Activated CD8-positive, alpha-beta T cell treated with anti-CD3 and anti-CD28 coated beads for 36 hours (primary cell): ENCODE measurements around the gene COL12A1. TPM values are rescaled to one million over a fixed set of nuclear protein-coding genes. Genes with fewer than 3 reads are reported as not detected.

ENCODE experiments used
- ATAC-seq: fragments of 200-7000 bp; cut with Tn5 transposase; one replicate; pipeline ENCODE4 v1.10.0; 2021; ENCODE audit warnings: mild to moderate bottlenecking, moderate library complexity
- CTCF ChIA-PET: fragments of 350-600 bp; sonication (Branson Sonifier 250); formaldehyde crosslinking; loops from one replicate; lab custom pipeline; 2021; ENCODE audit warnings: antibody characterized with exemption; lab: Charles Lee
- POLR2A ChIA-PET: fragments of 350-600 bp; sonication (Branson Sonifier 250); formaldehyde crosslinking; loops from one replicate; lab custom pipeline; 2021; ENCODE audit warnings: antibody characterized with exemption; lab: Charles Lee
- DNase-seq: peaks from one replicate; pipeline ENCODE4 v3.0.0-alpha.2; 2020
- H3K27ac Mint-ChIP-seq: one replicate; pipeline ENCODE4 v1.8.0; 2021; ENCODE audit warnings: mild to moderate bottlenecking, mixed read lengths
- H3K27me3 Mint-ChIP-seq: one replicate; pipeline ENCODE4 v1.8.0; 2021; ENCODE audit warnings: mixed read lengths
- H3K36me3 Mint-ChIP-seq: one replicate; pipeline ENCODE4 v1.8.0; 2021; ENCODE audit warnings: low read depth, mixed read lengths
- H3K4me1 Mint-ChIP-seq: one replicate; pipeline ENCODE4 v1.8.0; 2021; ENCODE audit warnings: low read depth, mixed read lengths
- H3K4me3 Mint-ChIP-seq: one replicate; pipeline ENCODE4 v1.8.0; 2021; ENCODE audit warnings: mild to moderate bottlenecking, moderate library complexity, mixed read lengths
- H3K9me3 Mint-ChIP-seq: one replicate; pipeline ENCODE4 v1.8.0; 2021; ENCODE audit warnings: mixed read lengths
- intact Hi-C: fragments of 100-400 bp; cut with micrococcal nuclease; formaldehyde crosslinking; loops from one replicate; pipeline ENCODE4 v1.10.0; 2022
- total RNA-seq, 2 experiments: library from RNA; stranded (reverse); gene quantifications; one replicate each; pipeline ENCODE4 v1.2.3, GENCODE V29; 2021
- TF ChIP-seq, protein P1 (sequence below): fragments of 200-600 bp; IDR thresholded peaks from one replicate; pipeline ENCODE4 v1.8.0; 2022; ENCODE audit warnings: antibody characterized with exemption, mild to moderate bottlenecking

The COL12A1 gene
- total RNA-seq, 2 experiments from 2014 or later: 0.09 TPM; not detected in 1

DNA sequence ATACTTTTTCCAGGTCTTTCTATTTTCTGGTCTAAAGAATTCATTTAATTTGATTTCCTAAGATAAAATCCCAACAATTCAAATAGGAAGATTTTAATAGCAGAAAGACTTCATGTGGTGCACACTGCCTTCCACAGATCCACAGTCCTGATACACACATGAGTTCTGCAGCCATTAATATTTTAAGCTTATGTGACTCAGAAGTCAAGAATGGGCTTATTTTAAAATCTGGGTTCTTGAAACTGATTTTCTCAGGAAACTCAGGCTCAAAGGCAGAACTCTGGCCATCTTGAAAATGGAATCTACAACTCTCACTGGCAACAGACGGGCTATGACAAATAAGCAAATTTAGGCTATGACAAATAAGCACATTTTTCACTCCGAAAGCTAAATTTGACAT is 88.2 kb downstream of the COL12A1 start:
- Mint-ChIP-seq H3K36me3 (no peaks in the 10 kb centered on the region), H3K27me3 (no peaks in the 10 kb centered on the region), H3K9me3 (no peaks in the 10 kb centered on the region), H3K27ac (no peak overlapping the region), H3K4me1 (no peaks in the 10 kb centered on the region), H3K4me3 (no peak overlapping the region)
- POLR2A ChIA-PET: no interaction called here
- TF ChIP-seq, protein P1, sequence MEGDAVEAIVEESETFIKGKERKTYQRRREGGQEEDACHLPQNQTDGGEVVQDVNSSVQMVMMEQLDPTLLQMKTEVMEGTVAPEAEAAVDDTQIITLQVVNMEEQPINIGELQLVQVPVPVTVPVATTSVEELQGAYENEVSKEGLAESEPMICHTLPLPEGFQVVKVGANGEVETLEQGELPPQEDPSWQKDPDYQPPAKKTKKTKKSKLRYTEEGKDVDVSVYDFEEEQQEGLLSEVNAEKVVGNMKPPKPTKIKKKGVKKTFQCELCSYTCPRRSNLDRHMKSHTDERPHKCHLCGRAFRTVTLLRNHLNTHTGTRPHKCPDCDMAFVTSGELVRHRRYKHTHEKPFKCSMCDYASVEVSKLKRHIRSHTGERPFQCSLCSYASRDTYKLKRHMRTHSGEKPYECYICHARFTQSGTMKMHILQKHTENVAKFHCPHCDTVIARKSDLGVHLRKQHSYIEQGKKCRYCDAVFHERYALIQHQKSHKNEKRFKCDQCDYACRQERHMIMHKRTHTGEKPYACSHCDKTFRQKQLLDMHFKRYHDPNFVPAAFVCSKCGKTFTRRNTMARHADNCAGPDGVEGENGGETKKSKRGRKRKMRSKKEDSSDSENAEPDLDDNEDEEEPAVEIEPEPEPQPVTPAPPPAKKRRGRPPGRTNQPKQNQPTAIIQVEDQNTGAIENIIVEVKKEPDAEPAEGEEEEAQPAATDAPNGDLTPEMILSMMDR: no peak
- intact Hi-C loops: no loop called here
- CTCF ChIA-PET: no interaction called here
- DNase-seq: no peak
- ATAC-seq: no peak

DNA sequence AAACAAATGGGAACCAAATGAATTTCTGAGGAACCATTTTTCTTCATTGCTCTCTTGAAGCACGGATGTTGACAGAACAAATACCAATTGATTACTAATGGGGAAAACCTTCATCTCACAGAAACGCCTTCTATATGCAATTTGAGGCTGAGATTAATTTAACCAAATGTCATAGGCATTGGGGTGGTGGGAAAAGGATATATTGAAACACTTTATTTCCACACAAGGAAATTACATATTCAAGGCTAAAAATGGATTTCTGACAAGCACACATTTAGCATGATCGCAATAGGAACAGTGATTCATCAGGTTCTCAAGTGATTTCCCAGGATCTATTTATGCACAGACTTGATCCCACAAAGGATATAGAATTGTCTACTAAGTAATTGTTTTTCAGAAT is 88.9 kb downstream of the COL12A1 start:
- Mint-ChIP-seq H3K4me3 (no peak overlapping the region), H3K4me1 (no peaks in the 10 kb centered on the region), H3K9me3 (no peaks in the 10 kb centered on the region), H3K36me3 (no peaks in the 10 kb centered on the region), H3K27me3 (no peaks in the 10 kb centered on the region), H3K27ac (no peak overlapping the region)
- ChIA-PET POLR2A (no interaction called here), CTCF (no interaction called here)
- intact Hi-C loops: no loop called here
- TF ChIP-seq, protein P1: no peak
- DNase-seq (no peak), ATAC-seq (no peak)

DNA sequence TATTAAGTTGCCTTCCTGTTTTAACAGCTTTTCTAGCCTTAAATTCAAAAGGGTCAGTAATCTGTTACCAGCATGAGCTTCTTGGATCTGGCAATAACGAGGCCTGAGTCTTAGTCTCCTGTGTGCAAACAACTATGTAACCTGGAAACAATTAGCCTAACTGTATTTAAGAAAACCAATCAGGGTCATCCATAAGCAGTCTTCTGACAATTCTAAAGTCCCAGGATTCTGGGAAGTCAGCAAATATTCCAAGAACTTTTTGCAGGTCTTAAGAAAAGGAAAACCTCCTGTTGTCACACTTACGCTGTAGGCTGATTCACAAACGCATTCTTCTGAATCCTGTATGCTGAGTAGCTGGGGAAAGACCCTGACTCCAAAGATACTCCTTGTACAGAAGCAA is 90.4 kb downstream of the COL12A1 start:
- H3K4me3 Mint-ChIP-seq: no peak overlapping the region
- no peaks in the 10 kb centered on the region for H3K9me3 Mint-ChIP-seq
- ChIA-PET POLR2A (no interaction called here), CTCF (interaction anchor here (0.9 to 1.9 kb wide), 2 partner anchors 94 to 96 kb away, joined by 3 to 10 read pairs; no protein-coding TSS in a partner anchor)
- TF ChIP-seq, protein P1: no peak
- H3K4me1 Mint-ChIP-seq: no peaks in the 10 kb centered on the region
- no peak overlapping the region for H3K27ac Mint-ChIP-seq
- H3K36me3 Mint-ChIP-seq: no peaks in the 10 kb centered on the region
- no peaks in the 10 kb centered on the region for H3K27me3 Mint-ChIP-seq
- intact Hi-C loops: no loop called here
- ATAC-seq (no peak), DNase-seq (no peak)

DNA sequence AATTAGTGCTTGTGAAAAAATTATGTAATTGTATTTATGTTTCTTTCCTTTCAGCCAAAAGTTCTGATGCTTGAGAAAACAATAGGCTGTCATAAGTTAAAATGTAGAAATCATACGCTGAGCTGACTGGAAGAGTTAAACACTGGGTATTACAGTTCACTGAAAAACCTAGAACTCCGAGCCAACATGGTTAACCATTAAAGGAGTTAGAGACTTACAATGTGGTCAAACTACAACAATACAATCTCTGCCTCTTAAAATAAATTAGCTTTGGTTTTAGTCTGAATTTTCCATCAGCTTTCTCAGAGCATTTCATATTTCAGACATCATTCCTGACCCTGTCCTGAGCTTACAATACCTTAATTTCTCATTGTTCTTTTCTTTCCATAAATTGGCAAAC is 91.0 kb downstream of the COL12A1 start:
- ChIA-PET POLR2A (no interaction called here), CTCF (interaction anchor here (0.9 to 1.9 kb wide), 2 partner anchors 94 to 97 kb away, joined by 3 to 10 read pairs; no protein-coding TSS in a partner anchor)
- Mint-ChIP-seq H3K4me1 (no peaks in the 10 kb centered on the region), H3K9me3 (no peaks in the 10 kb centered on the region), H3K27me3 (no peaks in the 10 kb centered on the region), H3K4me3 (no peak overlapping the region), H3K27ac (no peak overlapping the region), H3K36me3 (no peaks in the 10 kb centered on the region)
- DNase-seq (no peak), ATAC-seq (no peak)
- TF ChIP-seq, protein P1: no peak
- intact Hi-C loops: no loop called here

DNA sequence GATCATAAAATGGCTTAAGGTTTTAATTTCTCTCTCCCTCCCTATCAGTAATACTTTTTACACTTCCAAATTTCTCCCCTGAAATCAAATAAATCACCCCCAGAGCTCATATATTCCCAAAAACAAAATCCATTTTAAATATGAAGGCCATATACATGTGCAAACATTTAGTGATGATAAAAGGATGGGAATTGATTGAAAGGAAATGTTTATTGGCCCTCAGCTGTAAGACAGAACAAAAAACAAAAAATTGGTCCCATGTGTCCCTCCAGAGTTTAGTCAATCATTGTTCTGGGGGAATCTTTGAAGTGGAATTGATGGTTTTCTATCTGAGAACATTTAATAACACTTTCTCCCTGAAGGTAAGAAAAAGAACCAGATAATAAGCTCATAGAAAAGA is 91.7 kb downstream of the COL12A1 start:
- no peaks in the 10 kb centered on the region for H3K36me3 Mint-ChIP-seq
- no peaks in the 10 kb centered on the region for H3K4me1 Mint-ChIP-seq
- no peaks in the 10 kb centered on the region for H3K27me3 Mint-ChIP-seq
- no peak overlapping the region for H3K4me3 Mint-ChIP-seq
- no peak for DNase-seq
- no peaks in the 10 kb centered on the region for H3K9me3 Mint-ChIP-seq
- intact Hi-C loops: no loop called here
- no peak overlapping the region for H3K27ac Mint-ChIP-seq
- ChIA-PET CTCF (interaction anchor here (1.9 kb wide), 1 partner anchor 95 kb away, joined by 10 read pairs; no protein-coding TSS in a partner anchor), POLR2A (no interaction called here)
- no peak for ATAC-seq
- TF ChIP-seq, protein P1: no peak
